Omental fat pad (tissue), 4 donors: ENCODE results near the gene FASTK. TPM values are rescaled to one million over a fixed set of nuclear protein-coding genes. Genes with fewer than 3 reads are reported as not detected.

ENCODE experiments used
- ATAC-seq: fragments of 150-250 bp; one replicate; pipeline ENCODE4 v1.9.1; 2016; ENCODE audit warnings: mild to moderate bottlenecking, moderate library complexity; ENCODE audit not compliant: low FRiP score
- DNase-seq: peaks from one replicate; pipeline ENCODE4 v3.0.0-alpha.2; 2019; ENCODE audit warnings: low spot score
- total RNA-seq, 4 donors: library from RNA; depleted of rRNA; stranded (reverse); fragments of >200 nt; gene quantifications; one replicate each; pipeline ENCODE4 v1.1.0, GENCODE V29; 2016
- TF ChIP-seq, protein P1 (sequence below), 3 donors: fragments of 450-650 bp; IDR thresholded peaks; one replicate each; pipeline ENCODE4 v1.5.1; 2016 to 2017; ENCODE audit warnings: antibody characterized with exemption in 3 of 3, mild to moderate bottlenecking in 3 of 3, moderate library complexity in 2 of 3

The FASTK gene, protein sequence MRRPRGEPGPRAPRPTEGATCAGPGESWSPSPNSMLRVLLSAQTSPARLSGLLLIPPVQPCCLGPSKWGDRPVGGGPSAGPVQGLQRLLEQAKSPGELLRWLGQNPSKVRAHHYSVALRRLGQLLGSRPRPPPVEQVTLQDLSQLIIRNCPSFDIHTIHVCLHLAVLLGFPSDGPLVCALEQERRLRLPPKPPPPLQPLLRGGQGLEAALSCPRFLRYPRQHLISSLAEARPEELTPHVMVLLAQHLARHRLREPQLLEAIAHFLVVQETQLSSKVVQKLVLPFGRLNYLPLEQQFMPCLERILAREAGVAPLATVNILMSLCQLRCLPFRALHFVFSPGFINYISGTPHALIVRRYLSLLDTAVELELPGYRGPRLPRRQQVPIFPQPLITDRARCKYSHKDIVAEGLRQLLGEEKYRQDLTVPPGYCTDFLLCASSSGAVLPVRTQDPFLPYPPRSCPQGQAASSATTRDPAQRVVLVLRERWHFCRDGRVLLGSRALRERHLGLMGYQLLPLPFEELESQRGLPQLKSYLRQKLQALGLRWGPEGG
- 10 to 100 TPM; 44.0 to 67.6 (median 51.6) TPM for total RNA-seq

DNA sequence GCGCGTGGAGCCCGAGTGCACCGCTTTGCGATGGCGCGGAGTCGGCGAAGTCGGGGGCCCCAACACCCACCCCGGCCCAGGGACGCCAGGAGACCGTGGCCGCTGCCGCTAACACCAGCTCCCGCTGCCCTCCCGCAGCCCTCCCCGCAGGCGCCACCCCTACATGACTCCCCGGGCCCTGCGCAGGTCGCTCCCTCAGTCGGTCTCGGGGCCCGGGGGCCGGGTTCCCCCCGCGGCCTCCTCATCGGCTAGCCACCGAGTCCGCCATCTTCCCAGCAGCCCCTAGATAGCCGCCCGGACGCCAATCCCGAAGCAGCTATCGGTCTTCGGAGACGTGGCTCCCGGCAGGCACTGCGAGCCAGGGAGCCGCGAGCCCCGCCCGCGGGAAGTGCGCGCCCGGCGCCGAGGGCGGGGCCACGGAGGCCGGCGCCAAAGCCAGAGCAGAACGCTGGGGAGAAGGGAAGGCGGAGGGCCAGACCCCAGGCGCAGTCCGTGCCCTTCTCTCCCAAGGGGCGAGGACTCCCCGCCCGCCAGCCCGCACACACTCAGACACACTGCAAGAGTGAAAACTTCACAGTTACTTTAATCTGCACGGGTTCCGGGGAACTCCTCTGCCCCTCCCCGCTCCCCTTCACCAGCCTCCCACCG is at the start of gene FASTK:
Gene FASTK (minus strand): TSS at position 288 of the 648 bp plus-strand sequence. CDS start 43 bp downstream, at position 245.
- DNase-seq (peak; percentile 51), ATAC-seq (peak; percentile 86)
- TF ChIP-seq, protein P1, sequence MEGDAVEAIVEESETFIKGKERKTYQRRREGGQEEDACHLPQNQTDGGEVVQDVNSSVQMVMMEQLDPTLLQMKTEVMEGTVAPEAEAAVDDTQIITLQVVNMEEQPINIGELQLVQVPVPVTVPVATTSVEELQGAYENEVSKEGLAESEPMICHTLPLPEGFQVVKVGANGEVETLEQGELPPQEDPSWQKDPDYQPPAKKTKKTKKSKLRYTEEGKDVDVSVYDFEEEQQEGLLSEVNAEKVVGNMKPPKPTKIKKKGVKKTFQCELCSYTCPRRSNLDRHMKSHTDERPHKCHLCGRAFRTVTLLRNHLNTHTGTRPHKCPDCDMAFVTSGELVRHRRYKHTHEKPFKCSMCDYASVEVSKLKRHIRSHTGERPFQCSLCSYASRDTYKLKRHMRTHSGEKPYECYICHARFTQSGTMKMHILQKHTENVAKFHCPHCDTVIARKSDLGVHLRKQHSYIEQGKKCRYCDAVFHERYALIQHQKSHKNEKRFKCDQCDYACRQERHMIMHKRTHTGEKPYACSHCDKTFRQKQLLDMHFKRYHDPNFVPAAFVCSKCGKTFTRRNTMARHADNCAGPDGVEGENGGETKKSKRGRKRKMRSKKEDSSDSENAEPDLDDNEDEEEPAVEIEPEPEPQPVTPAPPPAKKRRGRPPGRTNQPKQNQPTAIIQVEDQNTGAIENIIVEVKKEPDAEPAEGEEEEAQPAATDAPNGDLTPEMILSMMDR (IDR thresholded peaks at IDR 0.05), result no peak

DNA sequence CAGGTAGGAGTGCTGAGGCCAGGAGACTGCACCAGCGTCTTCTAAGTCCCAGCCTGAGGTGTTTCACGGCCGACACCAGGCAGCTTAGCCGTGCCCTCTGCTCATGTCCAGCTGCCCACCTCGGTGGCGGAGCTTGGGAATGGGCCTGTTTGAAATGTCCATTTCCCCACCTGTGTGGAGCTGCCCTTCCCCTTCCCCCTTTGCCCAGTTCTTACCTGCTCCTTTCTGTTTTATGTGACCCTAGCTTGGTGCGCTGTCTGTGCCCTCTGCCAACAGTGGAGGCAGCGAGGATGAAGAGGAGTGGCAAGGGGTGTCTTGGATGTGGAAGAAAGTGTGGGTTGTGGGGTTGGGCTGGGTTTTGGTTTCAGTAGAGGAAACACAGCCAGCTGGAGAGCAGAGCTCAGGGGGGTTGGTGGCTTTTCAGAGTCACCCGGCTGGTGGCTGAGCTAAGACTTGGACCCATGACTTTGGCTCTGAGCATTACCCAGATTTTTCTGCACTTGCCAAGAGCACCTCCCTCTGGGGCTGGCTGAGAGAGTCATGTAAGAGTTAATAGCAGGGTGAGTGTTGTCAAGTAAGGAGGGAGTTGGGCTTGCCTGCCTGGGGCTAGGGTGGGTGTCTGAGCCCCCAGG is 49.5 kb upstream of the FASTK start:
- DNase-seq, result no peak
- no peak for ATAC-seq

DNA sequence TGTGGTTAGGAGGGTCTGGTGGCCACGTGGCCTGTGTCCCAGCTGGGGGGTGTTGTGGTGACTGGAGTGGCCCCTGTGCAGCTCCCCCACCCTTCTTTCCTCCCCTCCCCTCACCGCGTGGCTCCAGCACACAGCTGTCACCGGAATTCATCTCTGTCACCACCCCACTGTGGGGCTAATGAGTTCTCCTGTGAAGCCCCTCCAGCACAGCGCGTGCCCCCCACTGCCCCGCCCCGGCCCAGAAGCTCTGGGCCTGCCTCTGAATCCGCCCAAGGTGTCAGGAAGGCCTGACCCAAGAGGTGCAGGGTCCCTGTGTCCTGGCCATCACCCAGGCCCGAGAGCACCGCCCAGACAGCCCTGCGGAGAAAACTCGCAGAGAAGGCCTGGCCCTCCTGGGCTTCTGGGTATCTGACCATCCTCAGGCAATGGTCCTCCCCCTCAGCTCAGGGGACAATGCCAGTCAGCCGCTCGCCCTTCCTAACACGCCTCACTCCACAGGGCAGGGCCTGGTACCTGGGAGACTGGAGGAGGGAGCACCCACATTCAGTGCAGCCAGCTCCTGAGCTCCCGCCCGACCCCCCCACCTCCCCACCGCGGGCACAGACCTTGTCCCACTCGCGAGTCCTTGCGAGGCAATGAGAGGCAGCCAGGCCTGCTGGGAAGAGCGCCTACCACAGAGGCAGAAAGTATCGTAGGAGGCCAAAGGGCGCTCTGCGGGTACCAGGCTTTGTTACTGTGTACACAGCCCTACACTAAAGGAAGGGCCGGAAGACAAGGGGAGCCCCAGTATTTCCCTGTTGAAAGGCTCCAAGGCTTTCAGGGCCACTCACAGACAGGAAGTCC is 48.7 kb upstream of the FASTK start:
- TF ChIP-seq, protein P1 (IDR thresholded peaks at IDR 0.05), result no peak
- ATAC-seq (no peak), DNase-seq (no peak)

More for the DNA sequence above, 49.5 kb upstream of the FASTK start:
- TF ChIP-seq, protein P1 (IDR thresholded peaks at IDR 0.05), result no peak

DNA sequence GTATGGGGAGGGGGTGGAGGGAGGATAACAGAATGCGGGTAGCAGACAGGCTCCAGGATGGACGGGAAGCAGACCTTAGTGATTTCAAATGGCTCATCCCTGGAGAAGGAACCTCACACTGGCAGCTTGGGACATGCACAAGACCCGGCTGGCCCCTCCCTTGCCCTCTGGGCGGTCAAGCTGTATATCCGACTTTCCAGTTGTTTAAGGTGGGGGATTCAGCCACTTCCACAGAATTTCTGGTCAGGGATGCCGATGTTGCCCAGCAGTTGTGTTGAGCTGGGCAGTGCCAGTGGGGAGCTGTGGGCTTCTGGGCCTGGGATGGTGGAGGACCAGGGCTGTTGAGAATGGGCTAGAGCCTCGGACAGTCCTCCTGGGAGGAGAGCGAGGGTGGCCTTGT is 48.1 kb upstream of the FASTK start:
- TF ChIP-seq, protein P1 (IDR thresholded peaks at IDR 0.05), result no peak
- ATAC-seq, result no peak
- DNase-seq, result no peak

DNA sequence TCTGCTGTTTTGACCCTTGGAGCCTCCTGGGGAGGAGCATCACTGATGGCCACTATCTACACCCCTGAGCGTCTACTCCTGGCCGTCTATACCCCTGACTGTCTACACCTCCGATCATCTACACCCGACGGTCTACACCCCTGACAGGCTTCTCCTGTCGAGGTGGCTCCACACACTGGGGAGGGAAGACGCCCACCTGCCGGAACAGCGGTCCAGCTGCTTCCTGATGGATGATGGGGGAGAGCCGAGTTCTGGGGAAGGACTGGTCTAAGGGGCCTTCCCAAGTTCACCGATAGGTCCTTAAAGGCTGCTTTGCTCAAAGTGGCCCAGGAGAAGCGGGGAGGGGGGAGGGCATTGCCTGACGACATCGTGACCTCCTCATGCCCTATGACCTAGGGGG is 47.5 kb upstream of the FASTK start:
- DNase-seq (no peak), ATAC-seq (no peak)
- TF ChIP-seq, protein P1 (IDR thresholded peaks at IDR 0.05), result no peak

DNA sequence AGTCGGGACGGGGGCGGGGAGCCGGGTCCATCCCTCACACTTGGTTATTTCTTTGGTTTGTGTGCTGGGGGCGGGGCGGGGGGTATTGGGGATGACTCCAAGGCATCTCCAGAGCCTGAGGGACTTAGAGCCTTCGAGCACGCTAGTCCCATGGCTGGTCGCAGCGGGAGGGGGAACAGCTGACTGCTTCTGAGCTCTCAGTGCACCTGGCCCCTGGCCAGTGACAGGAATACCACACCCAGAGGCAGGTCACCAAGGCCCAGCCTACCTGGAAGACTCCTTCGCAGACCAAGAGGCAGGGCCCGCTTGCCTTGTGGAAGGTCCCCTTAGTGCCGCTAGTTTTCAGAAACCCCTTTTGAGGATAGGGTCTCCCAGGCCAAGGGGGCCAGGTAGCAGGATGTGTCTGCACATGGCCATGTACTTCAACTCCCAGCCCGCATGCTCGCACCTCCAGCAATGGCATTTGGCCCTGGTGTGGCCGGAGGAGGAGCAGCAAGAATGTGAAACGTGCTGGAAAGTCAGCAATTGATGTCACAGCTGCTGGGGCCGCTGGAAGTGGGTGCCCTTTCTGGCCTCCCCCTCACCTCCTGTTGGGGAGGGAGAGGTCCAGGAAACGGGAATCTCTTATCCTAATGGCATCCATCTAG is 46.0 kb upstream of the FASTK start:
- TF ChIP-seq, protein P1 (IDR thresholded peaks at IDR 0.05), result no peak
- no peak for ATAC-seq
- DNase-seq, result no peak
